ENCODE data around the gene S100A9. TPM values are rescaled to one million over a fixed set of nuclear protein-coding genes. Genes with fewer than 3 reads are reported as not detected.
A peak's percentile ranks its signal among the peaks of the same experiment; 100 is the strongest.

The S100A9 gene
- total RNA-seq, 1 donor from 2014 or later, result 0.51 TPM

GRCh38 chr1:153324912-153325311, 32.7 kb upstream of the S100A9 start:
- Mint-ChIP-seq H3K9me3 (ENCODE audit: unreplicated experiment) (peaks cover 11% of the 10 kb centered on the region), H3K4me3 (ENCODE audit: unreplicated experiment) (no peak overlapping the region), H3K27me3 (ENCODE audit: unreplicated experiment) (no peaks in the 10 kb centered on the region), H3K4me1 (ENCODE audit: unreplicated experiment) (no peaks in the 10 kb centered on the region), H3K27ac (ENCODE audit: unreplicated experiment) (no peak overlapping the region), H3K36me3 (ENCODE audit: low read depth, unreplicated experiment) (peaks cover 10% of the 10 kb centered on the region)
- no peak for DNase-seq (ENCODE audit: low spot score)
- TF ChIP-seq, protein P1, sequence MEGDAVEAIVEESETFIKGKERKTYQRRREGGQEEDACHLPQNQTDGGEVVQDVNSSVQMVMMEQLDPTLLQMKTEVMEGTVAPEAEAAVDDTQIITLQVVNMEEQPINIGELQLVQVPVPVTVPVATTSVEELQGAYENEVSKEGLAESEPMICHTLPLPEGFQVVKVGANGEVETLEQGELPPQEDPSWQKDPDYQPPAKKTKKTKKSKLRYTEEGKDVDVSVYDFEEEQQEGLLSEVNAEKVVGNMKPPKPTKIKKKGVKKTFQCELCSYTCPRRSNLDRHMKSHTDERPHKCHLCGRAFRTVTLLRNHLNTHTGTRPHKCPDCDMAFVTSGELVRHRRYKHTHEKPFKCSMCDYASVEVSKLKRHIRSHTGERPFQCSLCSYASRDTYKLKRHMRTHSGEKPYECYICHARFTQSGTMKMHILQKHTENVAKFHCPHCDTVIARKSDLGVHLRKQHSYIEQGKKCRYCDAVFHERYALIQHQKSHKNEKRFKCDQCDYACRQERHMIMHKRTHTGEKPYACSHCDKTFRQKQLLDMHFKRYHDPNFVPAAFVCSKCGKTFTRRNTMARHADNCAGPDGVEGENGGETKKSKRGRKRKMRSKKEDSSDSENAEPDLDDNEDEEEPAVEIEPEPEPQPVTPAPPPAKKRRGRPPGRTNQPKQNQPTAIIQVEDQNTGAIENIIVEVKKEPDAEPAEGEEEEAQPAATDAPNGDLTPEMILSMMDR (IDR thresholded peaks at IDR 0.05; ENCODE audit: unreplicated experiment), result no peak

DNA sequence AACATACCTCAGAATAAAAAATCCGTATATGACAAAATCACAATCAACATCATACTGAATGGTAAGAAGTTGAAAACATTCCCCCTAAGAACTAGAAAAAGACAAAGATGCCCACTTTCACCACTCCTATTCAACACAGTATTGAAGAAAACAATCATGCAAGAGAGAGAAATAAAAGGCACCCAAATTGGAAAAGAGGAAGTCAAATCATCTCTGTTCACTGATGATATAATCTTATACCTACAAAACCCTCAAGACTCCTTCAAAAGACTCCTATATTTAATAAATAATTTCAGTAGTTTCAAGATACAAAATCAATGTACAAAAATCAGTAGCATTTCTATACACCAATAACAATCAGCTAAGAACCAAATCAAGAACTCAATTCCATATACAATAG, 23.8 kb upstream of the S100A9 start:
- H3K27ac Mint-ChIP-seq (ENCODE audit: unreplicated experiment), result no peak overlapping the region
- H3K4me3 Mint-ChIP-seq (ENCODE audit: unreplicated experiment), result no peak overlapping the region
- TF ChIP-seq, protein P1 (IDR thresholded peaks at IDR 0.05; ENCODE audit: unreplicated experiment), result no peak
- peaks cover 19% of the 10 kb centered on the region for H3K4me1 Mint-ChIP-seq (ENCODE audit: unreplicated experiment)
- H3K9me3 Mint-ChIP-seq (ENCODE audit: unreplicated experiment), result no peaks in the 10 kb centered on the region
- peaks cover 3% of the 10 kb centered on the region for H3K27me3 Mint-ChIP-seq (ENCODE audit: unreplicated experiment)
- DNase-seq (ENCODE audit: low spot score), result no peak
- H3K36me3 Mint-ChIP-seq (ENCODE audit: low read depth, unreplicated experiment), result peaks cover 21% of the 10 kb centered on the region

DNA sequence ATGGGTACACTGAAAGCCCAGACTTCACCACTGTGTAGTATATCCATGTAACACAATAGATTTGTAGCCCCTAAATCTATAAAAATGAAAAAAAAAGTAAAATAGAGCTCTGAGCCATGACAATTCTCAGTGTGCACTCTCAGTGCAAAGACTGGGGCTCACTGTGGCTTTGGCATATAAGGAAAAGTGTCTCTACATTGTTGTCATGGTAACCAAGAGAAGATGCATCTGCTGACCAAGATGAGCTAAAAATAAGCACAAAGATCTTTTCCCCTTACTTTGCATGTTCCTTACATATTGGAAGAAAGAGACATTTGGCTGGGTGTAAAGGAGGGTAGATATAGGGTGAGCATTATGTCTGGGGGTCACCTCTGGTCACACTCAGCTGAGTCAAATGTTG, 21.0 kb upstream of the S100A9 start:
- Mint-ChIP-seq H3K27ac (ENCODE audit: unreplicated experiment) (no peak overlapping the region), H3K4me3 (ENCODE audit: unreplicated experiment) (no peak overlapping the region), H3K9me3 (ENCODE audit: unreplicated experiment) (no peaks in the 10 kb centered on the region), H3K36me3 (ENCODE audit: low read depth, unreplicated experiment) (peaks cover 5% of the 10 kb centered on the region), H3K4me1 (ENCODE audit: unreplicated experiment) (peaks cover 38% of the 10 kb centered on the region), H3K27me3 (ENCODE audit: unreplicated experiment) (peaks cover 11% of the 10 kb centered on the region)
- TF ChIP-seq, protein P1 (IDR thresholded peaks at IDR 0.05; ENCODE audit: unreplicated experiment), result no peak
- no peak for DNase-seq (ENCODE audit: low spot score)

- Mint-ChIP-seq H3K27me3 (ENCODE audit: unreplicated experiment) (peaks cover 11% of the 10 kb centered on the region), H3K4me3 (ENCODE audit: unreplicated experiment) (peak overlapping the region; percentile 32), H3K9me3 (ENCODE audit: unreplicated experiment) (no peaks in the 10 kb centered on the region), H3K27ac (ENCODE audit: unreplicated experiment) (peak overlapping the region; percentile 82), H3K4me1 (ENCODE audit: unreplicated experiment) (peaks cover 54% of the 10 kb centered on the region), H3K36me3 (ENCODE audit: low read depth, unreplicated experiment) (peaks cover 5% of the 10 kb centered on the region)
- DNase-seq (ENCODE audit: low spot score), result no peak
- TF ChIP-seq, protein P1 (IDR thresholded peaks at IDR 0.05; ENCODE audit: unreplicated experiment), result no peak
Measured at GRCh38 chr1:153337980-153338853, 19.4 kb upstream of the S100A9 start.

DNA sequence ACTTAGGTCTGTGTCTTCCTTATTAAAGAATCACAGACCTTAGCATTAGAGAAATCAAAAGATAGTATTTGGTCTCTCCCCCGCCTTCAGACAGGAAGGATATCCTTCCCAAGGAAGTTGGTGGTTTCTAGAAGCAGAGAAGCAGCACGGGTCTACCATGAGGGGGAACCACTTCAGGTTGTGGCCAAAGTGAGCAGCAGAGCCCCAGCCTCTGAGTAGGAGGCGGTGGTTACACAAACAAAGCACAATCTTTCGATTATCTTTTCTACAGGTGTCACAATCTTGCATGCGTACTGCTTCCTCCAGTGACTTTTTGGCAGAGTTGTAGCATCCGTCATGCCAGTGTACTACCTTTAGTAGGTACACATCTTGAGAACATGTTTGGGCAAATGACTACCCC, 17.9 kb upstream of the S100A9 start:
- DNase-seq (ENCODE audit: low spot score), result no peak
- Mint-ChIP-seq H3K4me3 (ENCODE audit: unreplicated experiment) (no peak overlapping the region), H3K27me3 (ENCODE audit: unreplicated experiment) (peaks cover 12% of the 10 kb centered on the region), H3K27ac (ENCODE audit: unreplicated experiment) (no peak overlapping the region), H3K4me1 (ENCODE audit: unreplicated experiment) (peaks cover 69% of the 10 kb centered on the region), H3K9me3 (ENCODE audit: unreplicated experiment) (no peaks in the 10 kb centered on the region), H3K36me3 (ENCODE audit: low read depth, unreplicated experiment) (peaks cover 5% of the 10 kb centered on the region)
- TF ChIP-seq, protein P1 (IDR thresholded peaks at IDR 0.05; ENCODE audit: unreplicated experiment), result no peak
